Jurkat, Clone E6-1 (cell line): ENCODE measurements around the gene TCAP. TPM values are rescaled to one million over a fixed set of nuclear protein-coding genes. Genes with fewer than 3 reads are reported as not detected.

Experiments used
- DNase-seq: peaks from one replicate; pipeline ENCODE4 v3.0.0-alpha.2; 2011; ENCODE audit warnings: low read depth, low spot score
- H3K4me3 ChIP-seq: 2 replicates; pipeline ENCODE4 v1.5.1; 2011; ENCODE audit warnings: mild to moderate bottlenecking, low read length, control low read depth, moderate library complexity
- polyA plus RNA-seq: library from polyadenylated mRNA; unstranded; fragments of >200 nt; gene quantifications from one replicate; pipeline ENCODE4 v1.2.1, GENCODE V29; 2012; ENCODE audit warnings: missing spikeins; ENCODE audit not compliant: insufficient read length, insufficient read depth

TCAP gene, protein sequence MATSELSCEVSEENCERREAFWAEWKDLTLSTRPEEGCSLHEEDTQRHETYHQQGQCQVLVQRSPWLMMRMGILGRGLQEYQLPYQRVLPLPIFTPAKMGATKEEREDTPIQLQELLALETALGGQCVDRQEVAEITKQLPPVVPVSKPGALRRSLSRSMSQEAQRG
- not detected for polyA plus RNA-seq

- no peak for DNase-seq
- no peak within 1 kb of the TSS for H3K4me3 ChIP-seq
Observed at GRCh38 chr17:39664581-39665561, at the start of gene TCAP. Gene TCAP, plus strand, starts transcription at chr17:39665349. Its CDS starts 11 bp downstream, at chr17:39665360.

- no peak overlapping the region for H3K4me3 ChIP-seq
Observed at GRCh38 chr17:39615434-39615833, 49.7 kb upstream of the TCAP start.

GRCh38 chr17:39617100-39617445 is 48.1 kb upstream of the TCAP start:
- H3K4me3 ChIP-seq = peak overlapping the region; percentile 39
- no peak for DNase-seq

More at GRCh38 chr17:39615434-39615833, 49.7 kb upstream of the TCAP start:
- DNase-seq = no peak

DNA sequence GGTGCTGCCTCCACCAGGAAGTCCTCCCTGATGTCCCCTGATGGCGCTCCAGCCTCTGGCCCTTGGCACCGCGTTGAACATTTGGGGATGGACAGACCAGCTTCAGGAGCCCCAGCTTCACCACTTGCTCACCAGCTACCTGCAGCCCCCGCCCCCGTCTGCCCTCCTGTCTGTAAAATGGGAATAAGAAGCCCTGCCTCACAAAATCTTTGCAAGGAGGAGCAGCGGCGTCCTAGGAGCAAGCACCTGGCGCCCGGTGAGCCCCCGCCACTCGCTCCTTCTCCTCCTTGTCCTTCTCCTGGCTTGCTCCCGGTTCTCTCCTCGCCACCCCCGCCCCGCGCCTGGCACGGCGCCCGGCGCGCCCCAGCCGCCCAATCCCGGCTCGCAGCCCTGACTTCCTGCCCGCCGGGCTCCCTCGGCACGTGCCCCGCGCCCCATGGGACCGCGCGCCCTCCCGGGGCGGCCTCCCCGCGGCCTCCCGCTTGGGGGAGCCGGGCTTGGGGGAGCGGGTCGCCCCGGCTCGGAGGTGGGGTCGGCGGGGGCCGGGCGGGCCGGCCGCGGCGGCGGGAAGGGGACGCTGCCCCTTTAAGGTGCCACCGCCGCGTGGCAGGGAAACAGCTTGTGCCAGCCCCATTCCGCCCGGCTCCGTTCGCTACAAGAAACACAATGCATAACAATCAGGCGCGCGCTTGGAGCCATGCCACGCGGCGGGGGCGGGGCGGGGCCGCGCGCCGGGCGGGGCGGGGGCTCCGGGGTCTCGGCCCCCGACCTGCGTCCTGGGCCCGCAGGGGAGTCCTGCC is 47.5 kb upstream of the TCAP start:
- no peak for DNase-seq
- peak overlapping the region; percentile 39 for H3K4me3 ChIP-seq

DNA sequence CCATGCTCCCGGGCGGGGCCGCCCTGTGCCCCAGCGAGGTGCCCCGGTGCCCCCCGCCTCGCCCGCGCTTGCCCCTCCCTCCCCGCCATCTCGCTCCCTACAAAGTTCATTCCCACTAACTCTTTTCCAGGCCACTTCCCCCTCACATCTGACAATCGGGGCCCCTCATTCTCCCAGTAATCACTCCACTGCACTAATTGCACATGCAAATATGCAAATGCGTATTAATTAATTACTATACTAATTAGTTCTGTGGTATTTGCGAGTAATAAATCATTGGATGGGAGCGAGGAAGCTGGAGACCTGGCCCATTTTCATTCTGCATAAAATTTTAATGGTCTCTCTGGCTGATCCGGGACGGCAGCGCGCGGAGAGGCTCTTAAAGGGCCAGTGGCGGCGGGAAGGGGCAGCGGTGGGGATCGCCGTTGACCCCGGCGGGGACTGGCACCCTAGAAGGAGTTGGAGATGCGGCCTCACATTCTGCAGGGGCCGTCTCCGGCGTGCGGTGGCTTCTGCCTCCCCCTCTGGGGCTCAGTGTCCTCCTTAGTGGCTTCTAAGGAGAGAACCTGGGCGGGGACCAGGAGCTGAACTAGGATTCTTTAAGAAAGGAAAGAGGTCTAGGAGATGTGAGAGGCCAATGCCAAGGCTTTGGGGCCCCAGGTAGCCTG is 46.8 kb upstream of the TCAP start:
- no peak for DNase-seq
- peak overlapping the region; percentile 39 for H3K4me3 ChIP-seq

DNA sequence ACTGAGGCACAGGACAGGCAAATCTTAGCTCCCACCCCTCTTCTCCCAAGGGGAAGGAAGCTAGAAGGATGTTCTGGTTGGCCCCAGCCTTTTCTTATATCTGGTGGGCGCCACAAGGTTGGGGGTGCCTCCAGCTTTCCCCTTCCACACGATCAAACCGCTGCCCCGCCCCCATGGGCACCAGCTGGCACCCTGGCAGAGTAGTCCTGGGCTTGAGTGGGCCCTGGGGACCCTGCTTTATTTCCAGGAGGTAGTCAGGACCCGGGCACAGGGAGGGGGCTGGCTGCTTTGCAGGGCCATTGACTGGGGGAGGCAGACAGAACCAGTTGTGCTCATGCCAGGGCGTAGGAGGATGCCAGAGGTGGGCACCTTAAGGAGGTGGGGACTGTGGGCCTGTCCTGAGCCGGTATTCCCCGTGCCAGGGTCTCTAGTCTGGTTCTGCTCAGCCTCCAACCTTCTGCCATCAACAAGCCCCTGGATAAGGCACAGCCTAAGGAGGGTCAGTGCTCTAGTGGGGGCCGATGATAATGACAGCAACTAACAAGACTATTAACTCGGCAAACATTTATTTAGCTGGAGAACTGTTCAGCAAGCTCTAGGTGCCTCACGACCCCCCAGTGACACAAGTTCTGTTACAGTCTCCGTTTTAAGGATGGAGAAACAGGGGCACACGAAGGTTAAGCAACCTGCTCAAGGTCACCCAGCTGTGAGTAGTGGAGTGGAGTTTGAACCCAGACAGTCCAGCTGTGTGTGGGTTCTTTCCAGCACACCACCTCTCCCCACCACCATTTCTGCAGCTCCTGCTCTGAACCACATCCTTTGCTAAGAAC is 46.0 kb upstream of the TCAP start:
- DNase-seq = no peak
- no peak overlapping the region for H3K4me3 ChIP-seq

- H3K4me3 ChIP-seq = no peak overlapping the region
- no peak for DNase-seq
Observed at GRCh38 chr17:39619786-39620101, 45.4 kb upstream of the TCAP start.

- H3K4me3 ChIP-seq = peak overlapping the region; percentile 44
Observed at GRCh38 chr17:39621523-39622379, 43.4 kb upstream of the TCAP start.

DNA sequence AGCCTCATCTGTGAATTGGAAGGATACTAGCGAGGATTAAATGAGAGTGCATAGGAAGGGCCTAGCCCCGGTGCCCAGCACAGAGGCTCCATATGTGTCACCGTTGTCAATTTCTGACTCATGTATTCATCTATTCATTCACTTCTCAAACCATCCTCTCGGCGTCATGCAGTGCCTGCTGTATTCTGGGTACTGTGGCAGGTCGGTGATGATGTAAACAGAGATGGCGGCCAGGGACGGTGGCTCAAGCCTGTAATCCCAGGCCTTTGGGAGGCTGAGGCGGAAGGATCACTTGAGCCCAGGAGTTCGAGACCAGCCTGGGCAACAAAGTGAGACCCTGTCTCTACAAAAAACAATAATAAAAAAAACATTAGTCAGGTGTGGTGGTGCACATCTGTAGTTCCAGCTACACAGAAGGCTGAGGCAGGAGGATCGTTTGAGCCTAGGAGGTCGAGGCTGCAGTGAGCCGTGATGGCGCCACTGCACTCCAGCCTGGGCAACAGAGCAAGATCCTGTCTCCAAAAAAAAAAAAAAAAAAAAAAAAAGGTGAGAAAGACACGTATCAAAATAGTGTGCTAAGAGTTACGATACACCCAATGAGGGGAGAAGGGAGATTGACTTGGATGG is 42.7 kb upstream of the TCAP start:
- H3K4me3 ChIP-seq = peak overlapping the region; percentile 44
- no peak for DNase-seq

More at GRCh38 chr17:39621523-39622379, 43.4 kb upstream of the TCAP start:
- DNase-seq = peak; percentile 67

DNA sequence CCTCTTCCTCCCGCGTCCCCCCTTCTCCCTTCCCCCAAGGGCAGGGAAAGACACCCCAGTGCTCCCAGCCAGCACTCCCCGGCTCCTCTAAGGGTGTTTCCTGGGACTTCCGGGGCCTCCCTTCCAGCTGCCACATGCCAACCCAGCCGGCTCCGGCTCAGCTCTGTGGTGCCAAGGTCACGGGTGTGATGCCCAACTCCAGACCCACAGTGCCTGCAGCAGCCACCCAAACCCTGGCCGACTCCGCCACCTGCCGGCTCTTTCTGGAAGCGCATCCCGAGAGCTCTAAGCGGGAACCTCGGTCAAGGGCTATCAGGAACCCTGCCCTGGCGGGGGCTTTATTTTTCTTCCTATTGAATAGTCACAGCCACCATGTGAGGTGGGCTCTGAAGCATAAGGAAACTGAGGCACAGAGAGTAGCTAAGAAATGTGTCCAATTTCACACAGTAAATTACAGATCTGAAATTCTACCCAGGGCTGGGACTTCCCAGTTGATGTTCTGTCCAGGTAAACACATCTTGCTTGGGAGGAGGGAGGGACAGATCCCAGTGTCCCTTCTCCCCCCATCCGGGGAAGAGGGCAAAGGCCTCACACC is 41.7 kb upstream of the TCAP start:
- DNase-seq = peak; percentile 58
- no peak overlapping the region for H3K4me3 ChIP-seq

DNA sequence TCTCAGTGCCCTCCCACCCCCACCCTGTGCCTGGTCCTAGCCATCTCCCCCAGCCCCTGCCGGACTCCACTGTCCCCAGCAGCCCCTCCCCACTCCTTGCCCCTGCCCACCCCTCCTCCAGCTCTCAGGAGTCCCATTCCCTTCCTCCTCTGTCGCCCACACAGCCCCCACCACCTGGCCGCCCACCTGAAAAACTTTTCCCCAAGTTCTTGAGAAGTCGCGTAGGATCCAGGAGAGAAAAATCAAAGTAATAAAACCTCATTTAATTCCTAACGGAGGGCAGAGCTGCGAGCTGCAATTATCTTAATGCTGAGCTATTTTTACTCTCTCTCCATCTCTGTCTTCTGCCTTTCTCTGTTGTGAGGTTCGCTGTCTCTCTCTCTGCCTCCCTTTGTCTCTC is 40.8 kb upstream of the TCAP start:
- DNase-seq = no peak

GRCh38 chr17:39625198-39625785 is 39.9 kb upstream of the TCAP start:
- DNase-seq = no peak
- H3K4me3 ChIP-seq = no peak overlapping the region

More for the DNA sequence above, 40.8 kb upstream of the TCAP start:
- H3K4me3 ChIP-seq = no peak overlapping the region

GRCh38 chr17:39626171-39627046 is 38.7 kb upstream of the TCAP start, which contains the start of gene PPP1R1B:
Gene PPP1R1B, plus strand, starts transcription at chr17:39626952. Its CDS starts 441 bp downstream, at chr17:39627393.
- H3K4me3 ChIP-seq = no peak within 1 kb of the TSS
- no peak for DNase-seq

DNA sequence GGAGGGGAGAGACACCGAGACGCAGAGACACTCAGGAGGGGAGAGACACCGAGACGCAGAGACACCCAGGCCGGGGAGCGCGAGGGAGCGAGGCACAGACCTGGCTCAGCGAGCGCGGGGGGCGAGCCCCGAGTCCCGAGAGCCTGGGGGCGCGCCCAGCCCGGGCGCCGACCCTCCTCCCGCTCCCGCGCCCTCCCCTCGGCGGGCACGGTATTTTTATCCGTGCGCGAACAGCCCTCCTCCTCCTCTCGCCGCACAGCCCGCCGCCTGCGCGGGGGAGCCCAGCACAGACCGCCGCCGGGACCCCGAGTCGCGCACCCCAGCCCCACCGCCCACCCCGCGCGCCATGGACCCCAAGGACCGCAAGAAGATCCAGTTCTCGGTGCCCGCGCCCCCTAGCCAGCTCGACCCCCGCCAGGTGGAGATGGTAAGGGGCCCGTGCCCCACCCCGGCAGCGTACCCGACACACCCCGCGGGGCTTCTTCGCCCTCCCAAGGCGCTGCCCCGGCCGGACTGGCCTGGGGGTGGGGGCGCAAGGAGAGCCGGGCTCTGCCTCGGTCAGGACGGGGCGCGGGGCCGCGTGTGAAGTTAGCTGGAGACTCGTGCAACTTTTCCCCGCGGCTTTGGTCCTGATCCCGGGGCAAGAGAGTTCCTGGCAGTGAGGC is 38.0 kb upstream of the TCAP start:
- no peak for DNase-seq

More for the DNA sequence above, 38.0 kb upstream of the TCAP start:
- H3K4me3 ChIP-seq = no peak overlapping the region
